Gastroesophageal sphincter (tissue), 3 donors: ENCODE results near the gene SAPCD1.

Experiments used
- POLR2A ChIP-seq, 2 donors: fragments of 450-650 bp; IDR thresholded peaks; one replicate each; pipeline ENCODE4 v1.6.1; 2017; ENCODE audit warnings: antibody characterized with exemption in 2 of 2, mild to moderate bottlenecking in 2 of 2, moderate library complexity in 1 of 2
- POLR2AphosphoS5 ChIP-seq: sonication (generic); formaldehyde crosslinking; IDR thresholded peaks from one replicate; pipeline ENCODE4 v1.6.1; 2017; ENCODE audit warnings: antibody characterized with exemption
- TF ChIP-seq, protein P1 (sequence below), 4 experiments: fragments of 200-600 bp in 2 of 4; fragments of 450-650 bp in 2 of 4; sonication (generic) in 1 of 4; IDR thresholded peaks; one replicate each; pipeline ENCODE4 v1.5.1; 2017 to 2019; ENCODE audit warnings: antibody characterized with exemption in 4 of 4, mild to moderate bottlenecking in 2 of 4, moderate library complexity in 2 of 4

DNA sequence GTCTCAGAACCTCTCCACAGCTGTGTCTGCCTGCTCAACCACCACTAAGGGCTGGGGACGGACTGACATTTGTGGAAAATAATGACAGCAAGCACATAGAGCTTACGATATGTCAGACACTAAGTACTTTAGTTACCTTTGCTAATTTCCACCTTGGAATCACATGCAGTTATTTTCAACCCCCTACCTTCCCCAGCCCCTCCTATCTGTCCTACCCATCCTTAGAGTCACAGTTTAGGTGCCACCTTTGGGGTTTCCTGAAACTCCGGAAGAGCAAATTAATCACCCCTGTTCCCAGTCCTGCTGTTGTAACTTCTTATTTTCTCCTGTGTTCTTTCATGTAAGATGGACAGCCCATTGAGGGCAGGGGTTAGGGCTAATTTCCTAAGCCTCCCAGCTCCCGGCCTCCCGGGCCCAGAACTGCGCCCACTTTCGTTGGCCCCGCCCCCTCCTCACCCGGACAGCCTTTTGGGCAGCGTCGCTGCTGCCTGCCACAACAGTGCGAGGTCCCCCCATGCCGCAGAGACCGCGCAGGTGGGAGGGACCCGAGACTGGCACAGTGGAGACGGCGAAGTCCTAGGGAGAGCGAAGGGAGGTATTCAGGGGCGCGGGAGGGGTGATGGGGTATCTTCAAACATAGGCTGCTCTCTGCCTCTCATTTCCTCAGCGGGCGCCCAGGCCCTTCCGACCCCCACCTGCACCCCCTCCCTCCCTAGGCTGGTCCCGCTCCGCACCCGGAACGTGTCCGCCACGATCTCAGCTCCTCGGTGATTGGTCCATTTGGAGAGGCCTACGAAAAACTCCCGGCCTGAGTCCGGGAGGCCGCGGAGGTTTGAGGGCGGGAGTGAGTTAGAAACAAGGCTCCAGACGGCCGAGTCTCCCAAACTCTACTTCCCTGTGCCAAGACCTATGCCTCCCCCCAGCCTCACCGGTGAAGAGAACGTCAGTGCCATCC is 34.5 kb upstream of the SAPCD1 start:
- TF ChIP-seq, protein P1, sequence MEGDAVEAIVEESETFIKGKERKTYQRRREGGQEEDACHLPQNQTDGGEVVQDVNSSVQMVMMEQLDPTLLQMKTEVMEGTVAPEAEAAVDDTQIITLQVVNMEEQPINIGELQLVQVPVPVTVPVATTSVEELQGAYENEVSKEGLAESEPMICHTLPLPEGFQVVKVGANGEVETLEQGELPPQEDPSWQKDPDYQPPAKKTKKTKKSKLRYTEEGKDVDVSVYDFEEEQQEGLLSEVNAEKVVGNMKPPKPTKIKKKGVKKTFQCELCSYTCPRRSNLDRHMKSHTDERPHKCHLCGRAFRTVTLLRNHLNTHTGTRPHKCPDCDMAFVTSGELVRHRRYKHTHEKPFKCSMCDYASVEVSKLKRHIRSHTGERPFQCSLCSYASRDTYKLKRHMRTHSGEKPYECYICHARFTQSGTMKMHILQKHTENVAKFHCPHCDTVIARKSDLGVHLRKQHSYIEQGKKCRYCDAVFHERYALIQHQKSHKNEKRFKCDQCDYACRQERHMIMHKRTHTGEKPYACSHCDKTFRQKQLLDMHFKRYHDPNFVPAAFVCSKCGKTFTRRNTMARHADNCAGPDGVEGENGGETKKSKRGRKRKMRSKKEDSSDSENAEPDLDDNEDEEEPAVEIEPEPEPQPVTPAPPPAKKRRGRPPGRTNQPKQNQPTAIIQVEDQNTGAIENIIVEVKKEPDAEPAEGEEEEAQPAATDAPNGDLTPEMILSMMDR (IDR thresholded peaks at IDR 0.05) = no peak
- TF ChIP-seq POLR2A (IDR thresholded peaks at IDR 0.05) (no peak), POLR2AphosphoS5 (no peak)
